HG03135 (cell line): Measurements from ENCODE around the gene COCH.
"Not testable (repeated sequence)": the region's sequence is repeated elsewhere in the genome, so short reads cannot be mapped to it uniquely, and the experiment has no call there.

Source experiments
- ATAC-seq: cut with Tn5 transposase; IDR thresholded peaks from one replicate; pipeline ENCODE4 v1.9.1; 2021; ENCODE audit warnings: mild to moderate bottlenecking, moderate library complexity; ENCODE audit not compliant: unreplicated experiment

Gene COCH

GRCh38 chr14:30874999-30875787, 834 bp downstream of the COCH start:
- ATAC-seq: peak; percentile 28

GRCh38 chr14:30875788-30876053, 1.4 kb downstream of the COCH start:
- no peak for ATAC-seq

- no peak for ATAC-seq
These were observed 2.3 kb downstream of the COCH start for GRCh38 chr14:30876692-30877091.

GRCh38 chr14:30882431-30882830, 8.1 kb downstream of the COCH start:
- no peak for ATAC-seq

- ATAC-seq: no peak
These were observed 9.3 kb downstream of the COCH start for GRCh38 chr14:30883508-30884294.

GRCh38 chr14:30884901-30885300, 10.5 kb downstream of the COCH start:
- ATAC-seq: no peak

GRCh38 chr14:30885840-30886740, 11.7 kb downstream of the COCH start:
- no peak for ATAC-seq

- ATAC-seq: no peak
These were observed 14.3 kb downstream of the COCH start for GRCh38 chr14:30888480-30889243.

- ATAC-seq: no peak
These were observed 14.9 kb downstream of the COCH start for GRCh38 chr14:30889244-30889594.

- no peak for ATAC-seq
These were observed 19.5 kb downstream of the COCH start for GRCh38 chr14:30893819-30894218.

GRCh38 chr14:30894923-30895515, 20.7 kb downstream of the COCH start:
- ATAC-seq: no peak

GRCh38 chr14:30896435-30896834, 22.1 kb downstream of the COCH start:
- no peak for ATAC-seq

GRCh38 chr14:30897121-30897520, 22.8 kb downstream of the COCH start:
- ATAC-seq: not testable (repeated sequence)

GRCh38 chr14:30903285-30904124, 29.1 kb downstream of the COCH start:
- ATAC-seq: no peak

GRCh38 chr14:30906752-30907658, 32.6 kb downstream of the COCH start:
- ATAC-seq: no peak

- ATAC-seq: no peak
These were observed 33.3 kb downstream of the COCH start for GRCh38 chr14:30907659-30908057.

- no peak for ATAC-seq
These were observed 34.5 kb downstream of the COCH start for GRCh38 chr14:30908826-30909225.

- ATAC-seq: no peak
These were observed 40.5 kb downstream of the COCH start for GRCh38 chr14:30914812-30915211.
